ENCODE measurements around the gene CNBD2.

Gene CNBD2

GRCh38 chr20:35963878-35964277 lies 4.5 kb upstream of the CNBD2 start:
- no peak for TF ChIP-seq CTCF (IDR thresholded peaks at IDR 0.05)

GRCh38 chr20:35968930-35969329 lies 540 bp downstream of the CNBD2 start:
- no peak for TF ChIP-seq CTCF (IDR thresholded peaks at IDR 0.05)

GRCh38 chr20:35971981-35972380 lies 3.6 kb downstream of the CNBD2 start:
- TF ChIP-seq CTCF (IDR thresholded peaks at IDR 0.05) = no peak

GRCh38 chr20:35972462-35972861 lies 4.1 kb downstream of the CNBD2 start:
- TF ChIP-seq CTCF (IDR thresholded peaks at IDR 0.05) = no peak

GRCh38 chr20:35974256-35974655 lies 5.9 kb downstream of the CNBD2 start:
- TF ChIP-seq CTCF (IDR thresholded peaks at IDR 0.05) = no peak

- no peak for TF ChIP-seq CTCF (IDR thresholded peaks at IDR 0.05)
These were observed 7.4 kb downstream of the CNBD2 start for GRCh38 chr20:35975576-35976373.

GRCh38 chr20:35978041-35978513 lies 9.7 kb downstream of the CNBD2 start:
- TF ChIP-seq CTCF (IDR thresholded peaks at IDR 0.05) = no peak
